DND-41 (cell line): ENCODE results near the gene HOXC4.

ENCODE experiments used
- ATAC-seq: fragments of 200-7000 bp; cut with Tn5 transposase; 3 replicates; pipeline ENCODE4 v1.9.1; 2021; ENCODE audit warnings: low read depth; ENCODE audit not compliant: insufficient read depth
- DNase-seq: peaks from one replicate; pipeline ENCODE4 v3.0.0-alpha.2; 2020
- H2AFZ ChIP-seq: 2 replicates; pipeline ENCODE4 v1.6.0; 2012; ENCODE audit warnings: low read depth, low read length
- H3K27ac ChIP-seq: 2 replicates; pipeline ENCODE4 v1.5.1; 2012; ENCODE audit warnings: low read length, inconsistent platforms
- H3K27me3 ChIP-seq: fragments of 200-600 bp; sonication (generic); 2 replicates; pipeline ENCODE4 v1.6.0; 2012; ENCODE audit warnings: low read length, mild to moderate bottlenecking, inconsistent platforms; ENCODE audit not compliant: insufficient read depth, poor library complexity
- H3K36me3 ChIP-seq: 2 replicates; pipeline ENCODE4 v1.5.1; 2012; ENCODE audit warnings: low read length, inconsistent platforms; ENCODE audit not compliant: insufficient read depth
- H3K4me1 ChIP-seq: 2 replicates; pipeline ENCODE4 v1.5.1; 2012; ENCODE audit warnings: mild to moderate bottlenecking, low read length; ENCODE audit not compliant: insufficient read depth
- H3K4me2 ChIP-seq: 2 replicates; pipeline ENCODE4 v1.6.0; 2012; ENCODE audit warnings: mild to moderate bottlenecking, moderate library complexity, low read length, inconsistent platforms; ENCODE audit not compliant: insufficient read depth
- H3K4me3 ChIP-seq, 2 experiments: fragments of 200-600 bp in 1 of 2; shearing (Covaris generic) in 1 of 2; 2 replicates each; pipeline ENCODE4 v1.5.1; 2012 to 2016; ENCODE audit warnings: inconsistent platforms in 2 of 2, low read length in 2 of 2, mild to moderate bottlenecking in 2 of 2, low read depth in 1 of 2, moderate library complexity in 1 of 2
- H3K79me2 ChIP-seq: 2 replicates; pipeline ENCODE4 v1.6.0; 2012; ENCODE audit warnings: low read length, inconsistent platforms; ENCODE audit not compliant: insufficient read depth
- H3K9ac ChIP-seq: 2 replicates; pipeline ENCODE4 v1.6.0; 2012; ENCODE audit warnings: low read depth, mild to moderate bottlenecking, inconsistent platforms, low read length, moderate library complexity
- H3K9me3 ChIP-seq: 2 replicates; pipeline ENCODE4 v1.5.1; 2012; ENCODE audit warnings: low read length, moderate library complexity, mild to moderate bottlenecking, inconsistent platforms; ENCODE audit not compliant: insufficient read depth, severe bottlenecking
- H4K20me1 ChIP-seq: 2 replicates; pipeline ENCODE4 v1.6.0; 2012; ENCODE audit warnings: low read length; ENCODE audit not compliant: insufficient read depth
- CTCF ChIP-seq: IDR thresholded peaks from 2 replicates; pipeline ENCODE4 v1.5.1; 2012; ENCODE audit warnings: borderline replicate concordance, low read length, moderate library complexity, mild to moderate bottlenecking; ENCODE audit not compliant: poor library complexity, severe bottlenecking; ENCODE audit errors: extremely low read depth
- EZH2 ChIP-seq: IDR thresholded peaks from 3 replicates; pipeline ENCODE4 v1.6.1; 2012; ENCODE audit warnings: borderline replicate concordance, low read depth, mild to moderate bottlenecking, moderate library complexity, low read length, inconsistent platforms; ENCODE audit not compliant: severe bottlenecking

Gene HOXC4

DNA sequence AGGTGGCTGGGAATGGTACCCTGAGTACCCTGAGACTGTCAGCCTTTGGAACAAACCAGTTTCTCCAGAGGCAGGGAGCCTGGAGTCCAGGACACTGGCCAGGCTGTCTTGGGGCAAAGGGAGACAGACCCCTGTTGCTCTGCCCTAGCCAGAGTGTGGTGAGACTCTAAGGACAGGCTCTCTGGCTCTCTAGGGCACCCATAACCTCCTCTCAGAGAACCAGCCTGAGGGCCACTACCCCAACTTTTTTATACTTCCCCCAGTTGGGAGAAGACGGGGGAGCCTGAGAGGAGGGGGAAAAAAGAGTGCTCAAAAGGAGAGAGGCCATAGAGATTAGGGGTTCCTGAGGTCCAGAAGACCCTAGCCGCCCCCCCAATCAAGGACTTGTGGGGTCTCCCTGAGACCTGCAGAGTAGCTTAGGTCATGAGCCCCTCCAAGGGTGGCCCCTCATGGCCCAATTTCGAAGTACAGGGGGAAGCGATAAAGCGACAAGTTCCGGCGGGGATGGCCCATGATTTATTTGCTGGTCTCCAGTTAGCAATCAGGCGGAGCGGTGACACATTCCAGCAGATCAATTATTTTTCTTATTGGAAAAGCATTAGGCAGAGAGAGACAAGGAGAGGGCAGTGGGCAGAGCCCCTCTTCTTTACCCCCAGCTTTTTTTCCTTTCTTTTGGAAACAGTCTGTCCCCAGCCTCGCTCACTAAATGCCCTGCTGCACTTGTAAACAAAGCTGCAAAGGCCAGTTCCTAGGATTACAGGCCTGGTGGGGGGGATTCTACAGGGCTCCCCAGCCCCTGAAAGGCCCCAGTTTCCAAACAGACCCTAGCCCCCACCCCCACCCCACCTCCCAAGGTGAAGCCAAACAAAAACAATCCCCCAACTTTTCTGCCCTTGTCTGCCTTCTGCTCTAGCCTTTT, 43.3 kb upstream of the HOXC4 start:
- ATAC-seq = no peak
- no peak overlapping the region for H3K4me2 ChIP-seq
- H3K36me3 ChIP-seq = no peaks in the 10 kb centered on the region
- no peak overlapping the region for H3K27ac ChIP-seq
- TF ChIP-seq EZH2 (no peak), CTCF (no peak)
- no peak for DNase-seq
- H2AFZ ChIP-seq = no peak overlapping the region
- no peak overlapping the region for H3K4me3 ChIP-seq
- H3K9ac ChIP-seq = no peak overlapping the region
- no peaks in the 10 kb centered on the region for H4K20me1 ChIP-seq
- H3K9me3 ChIP-seq = no peaks in the 10 kb centered on the region
- peaks cover 8% of the 10 kb centered on the region for H3K4me1 ChIP-seq
- H3K27me3 ChIP-seq = peaks cover 80% of the 10 kb centered on the region
- no peaks in the 10 kb centered on the region for H3K79me2 ChIP-seq

DNA sequence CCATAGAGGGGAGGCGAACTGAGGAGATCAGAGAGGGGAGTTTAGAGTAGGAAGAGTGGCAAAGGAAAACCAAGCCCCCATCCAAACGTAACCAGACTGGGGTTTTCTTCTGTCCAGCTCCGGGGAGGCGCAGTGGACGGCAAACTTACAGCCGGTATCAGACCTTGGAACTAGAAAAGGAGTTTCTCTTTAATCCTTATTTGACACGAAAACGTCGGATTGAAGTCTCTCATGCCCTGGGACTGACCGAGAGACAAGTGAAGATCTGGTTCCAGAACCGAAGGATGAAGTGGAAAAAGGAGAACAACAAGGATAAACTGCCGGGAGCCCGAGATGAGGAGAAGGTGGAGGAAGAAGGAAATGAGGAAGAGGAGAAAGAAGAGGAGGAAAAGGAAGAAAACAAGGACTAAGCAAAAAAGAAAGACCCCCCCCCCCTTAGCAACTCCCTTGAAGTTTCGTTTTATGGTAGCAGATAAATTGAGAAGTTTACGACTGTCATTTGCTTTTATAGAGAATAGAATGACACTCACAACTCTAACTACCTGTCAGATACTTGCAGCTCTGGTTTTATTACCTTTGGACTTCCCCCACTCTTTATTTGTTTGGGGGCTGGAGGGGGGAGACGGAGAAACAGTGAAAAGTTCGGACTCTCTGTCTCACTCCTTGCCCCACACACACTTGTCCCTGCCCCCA, 42.5 kb upstream of the HOXC4 start:
- ATAC-seq (no peak), DNase-seq (no peak)
- Histone ChIP-seq H3K27me3 (peaks cover 81% of the 10 kb centered on the region), H3K36me3 (no peaks in the 10 kb centered on the region), H3K4me2 (no peak overlapping the region), H3K4me3 (no peak overlapping the region), H2AFZ (0 out of 2 replicates have a peak overlapping the region, but pooled peaks have one; percentile 26), H3K9me3 (no peaks in the 10 kb centered on the region), H3K79me2 (no peaks in the 10 kb centered on the region), H4K20me1 (no peaks in the 10 kb centered on the region), H3K4me1 (peaks cover 4% of the 10 kb centered on the region), H3K27ac (no peak overlapping the region), H3K9ac (no peak overlapping the region)
- TF ChIP-seq CTCF (no peak), EZH2 (no peak)

DNA sequence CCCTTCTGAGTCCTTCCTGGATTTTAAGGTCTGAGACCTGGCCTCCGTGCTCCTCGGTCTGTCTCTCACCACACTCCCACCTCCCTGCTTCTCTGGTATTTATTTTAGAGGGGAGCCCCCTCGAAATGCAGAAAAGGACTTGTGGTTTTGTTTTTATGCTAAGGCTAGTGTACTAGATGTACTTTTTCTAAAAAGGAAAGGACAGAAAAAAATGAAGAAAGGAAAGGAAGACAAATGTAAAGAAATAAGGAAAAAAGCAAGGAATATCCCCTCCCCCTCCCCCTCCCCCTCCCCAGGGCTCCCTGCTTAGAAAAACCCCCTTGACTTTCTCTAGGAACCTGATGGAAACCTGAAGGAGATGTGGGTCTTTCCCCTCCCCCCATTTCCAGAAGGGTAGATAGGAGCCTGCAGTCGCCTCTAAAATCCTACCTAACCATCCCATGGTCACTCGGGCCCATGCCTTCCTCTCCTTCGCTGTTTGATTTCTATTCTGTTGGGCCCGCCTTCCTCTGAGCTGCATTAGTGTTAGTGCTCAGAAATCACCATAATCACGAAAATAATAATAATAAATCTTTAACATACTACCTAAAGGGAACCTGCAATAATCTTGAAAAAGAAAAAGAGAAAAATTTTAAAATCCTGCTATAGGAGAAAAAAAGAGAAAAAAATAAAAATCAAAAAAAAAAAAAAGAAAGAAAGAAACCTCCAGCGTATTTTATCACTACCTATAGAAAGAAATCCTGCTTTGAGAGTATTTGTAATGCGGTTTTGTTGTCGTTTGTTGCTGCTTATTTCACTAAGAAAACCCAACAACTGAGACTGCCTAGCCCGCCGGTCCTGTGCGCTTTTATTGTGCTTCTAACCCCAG, 41.7 kb upstream of the HOXC4 start:
- H3K9me3 ChIP-seq = no peaks in the 10 kb centered on the region
- no peak overlapping the region for H3K4me3 ChIP-seq
- no peak overlapping the region for H2AFZ ChIP-seq
- TF ChIP-seq EZH2 = no peak
- TF ChIP-seq CTCF = no peak
- no peaks in the 10 kb centered on the region for H4K20me1 ChIP-seq
- peaks cover 79% of the 10 kb centered on the region for H3K27me3 ChIP-seq
- no peak overlapping the region for H3K27ac ChIP-seq
- H3K4me1 ChIP-seq = peaks cover 4% of the 10 kb centered on the region
- H3K4me2 ChIP-seq = no peak overlapping the region
- no peaks in the 10 kb centered on the region for H3K79me2 ChIP-seq
- no peaks in the 10 kb centered on the region for H3K36me3 ChIP-seq
- no peak for DNase-seq
- no peak overlapping the region for H3K9ac ChIP-seq
- ATAC-seq = no peak
